NCI-H2196 (cell line): ENCODE data around the gene PDXDC1.
A peak's percentile ranks its signal among the peaks of the same experiment; 100 is the strongest.
"Not testable (repeated sequence)": the region's sequence is repeated elsewhere in the genome, so short reads cannot be mapped to it uniquely, and the experiment has no call there.

Source experiments
- DNase-seq: peaks from one replicate; lab custom pipeline; 2025; ENCODE audit not compliant: unreplicated experiment; lab: John Stamatoyannopoulos, UW

PDXDC1 gene

GRCh38 chr16:15148831-15149230 is 174.0 kb downstream of the PDXDC1 start:
- not testable (repeated sequence) for DNase-seq

- DNase-seq, result not testable (repeated sequence)
Measured at GRCh38 chr16:15149260-15149659, 174.4 kb downstream of the PDXDC1 start.

- DNase-seq, result not testable (repeated sequence)
Measured at GRCh38 chr16:15154005-15154404, 179.2 kb downstream of the PDXDC1 start.

DNA sequence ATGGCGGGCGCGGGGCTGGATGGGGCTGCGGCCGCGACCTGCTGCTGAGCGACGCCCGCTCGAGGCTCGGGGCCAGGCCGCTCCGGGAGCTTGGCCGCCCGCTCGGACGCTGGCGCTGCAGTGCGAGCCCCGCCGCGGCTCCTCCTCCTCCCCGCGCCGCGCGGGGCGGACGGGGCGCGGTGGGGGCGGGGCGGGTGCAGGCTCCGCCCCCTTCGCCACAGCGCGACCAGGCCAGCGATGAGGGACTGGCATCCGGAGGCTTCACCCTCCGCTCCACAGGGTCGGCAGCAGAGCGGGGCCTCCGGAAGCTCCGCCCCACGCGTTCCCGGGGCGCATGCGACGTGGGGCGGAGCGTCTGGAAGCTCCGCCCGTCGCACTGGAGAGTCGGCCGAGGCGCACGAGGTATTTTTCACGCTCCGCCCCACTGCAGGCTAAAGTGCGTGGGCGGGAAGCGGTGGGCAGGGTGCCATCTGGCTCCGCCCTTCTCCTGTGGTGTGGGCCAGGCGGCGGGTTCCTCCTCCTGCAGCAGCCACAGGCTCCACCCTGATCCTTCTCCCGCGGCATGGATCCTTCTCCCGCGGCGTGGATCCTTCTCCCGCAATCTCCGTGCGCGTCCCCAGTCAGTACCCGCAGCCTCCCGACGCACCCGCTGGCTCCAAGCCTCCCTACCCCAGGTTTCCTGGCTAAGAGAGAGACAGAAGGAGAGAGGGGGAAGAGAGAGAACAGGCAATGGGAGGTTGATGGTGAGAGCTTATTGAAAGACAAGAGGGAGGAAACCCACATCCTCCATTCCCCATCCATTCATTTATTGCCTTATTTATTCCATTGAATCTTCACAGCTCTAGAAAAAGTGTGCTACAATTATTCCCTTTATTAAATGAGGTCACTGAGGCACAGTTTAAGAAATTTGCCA is 180.1 kb downstream of the PDXDC1 start:
- peak; percentile 94 for DNase-seq

- DNase-seq, result not testable (repeated sequence)
Measured at GRCh38 chr16:15157644-15158043, 182.8 kb downstream of the PDXDC1 start.

- DNase-seq, result not testable (repeated sequence)
Measured at GRCh38 chr16:15159671-15160070, 184.8 kb downstream of the PDXDC1 start.

GRCh38 chr16:15160571-15160970 is 185.7 kb downstream of the PDXDC1 start:
- DNase-seq, result not testable (repeated sequence)

GRCh38 chr16:15163055-15163454 is 188.2 kb downstream of the PDXDC1 start:
- not testable (repeated sequence) for DNase-seq

DNA sequence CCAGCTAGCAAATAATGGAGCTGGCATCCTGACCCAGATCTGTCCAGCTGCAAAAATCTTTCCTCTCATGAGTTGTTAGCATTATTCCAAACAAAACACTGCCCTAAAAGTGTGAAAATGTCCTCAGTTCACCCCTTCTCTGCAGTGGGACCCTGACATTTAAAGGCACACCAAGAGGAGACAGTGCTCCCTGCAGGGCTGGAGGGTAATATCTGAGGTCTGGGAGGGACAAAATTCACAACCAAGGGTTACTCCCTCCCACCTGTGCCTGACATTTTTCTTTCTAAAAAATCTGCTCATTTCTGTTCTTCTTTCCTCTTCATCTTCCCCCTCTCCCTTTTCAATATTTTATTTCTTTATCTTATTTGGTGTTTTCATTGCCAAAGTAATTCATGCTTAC is 191.4 kb downstream of the PDXDC1 start:
- not testable (repeated sequence) for DNase-seq

DNA sequence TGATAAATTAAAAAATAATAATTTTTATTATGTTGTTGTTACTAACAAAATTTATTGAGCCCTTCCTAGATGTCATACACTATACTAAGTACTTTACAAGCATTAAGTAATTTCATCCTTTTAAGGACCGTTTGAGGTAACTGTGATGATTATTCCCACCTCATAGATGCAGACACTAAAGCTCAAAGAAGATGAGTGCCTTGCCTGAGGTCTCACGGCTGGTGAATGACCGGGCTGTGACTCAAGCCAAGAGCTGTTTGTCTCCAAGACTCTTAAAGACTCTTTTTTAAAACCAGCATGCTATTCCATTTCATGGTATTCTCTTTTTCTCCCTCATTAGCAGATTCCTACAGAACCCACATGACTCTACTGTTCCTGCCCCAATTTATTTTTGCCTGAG is 193.5 kb downstream of the PDXDC1 start:
- DNase-seq, result not testable (repeated sequence)

GRCh38 chr16:15168953-15169652 is 194.3 kb downstream of the PDXDC1 start:
- DNase-seq, result not testable (repeated sequence)

- DNase-seq, result not testable (repeated sequence)
Measured at GRCh38 chr16:15179909-15180308, 205.1 kb downstream of the PDXDC1 start.

- not testable (repeated sequence) for DNase-seq
Measured at GRCh38 chr16:15180946-15181345, 206.1 kb downstream of the PDXDC1 start.

- not testable (repeated sequence) for DNase-seq
Measured at GRCh38 chr16:15184000-15184399, 209.2 kb downstream of the PDXDC1 start.
